ENCODE measurements around the gene IL18R1.

IL18R1 gene

GRCh38 chr2:102392942-102393341, 37.3 kb downstream of the IL18R1 start:
- no peak for DNase-seq

DNA sequence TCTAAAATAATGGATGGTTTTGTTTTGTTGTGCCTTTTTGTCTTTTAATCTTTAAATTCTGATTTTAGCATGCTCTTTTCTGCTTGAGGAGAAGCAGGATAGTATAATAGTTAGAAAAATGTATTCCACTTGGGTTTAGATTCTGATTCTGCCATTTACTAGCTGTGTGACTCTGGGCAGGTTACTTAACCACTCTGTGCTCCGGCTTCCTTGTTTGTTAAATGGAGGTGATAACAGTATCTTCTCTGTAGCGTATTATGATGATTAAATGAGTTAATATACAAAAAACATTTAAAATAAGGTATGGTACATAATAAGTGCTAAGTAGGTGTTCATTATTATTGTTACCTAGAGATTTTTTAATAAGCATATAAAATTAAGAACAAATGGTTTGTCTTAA, 40.4 kb downstream of the IL18R1 start:
- DNase-seq, result no peak

GRCh38 chr2:102397209-102397608, 41.6 kb downstream of the IL18R1 start:
- no peak for DNase-seq

DNA sequence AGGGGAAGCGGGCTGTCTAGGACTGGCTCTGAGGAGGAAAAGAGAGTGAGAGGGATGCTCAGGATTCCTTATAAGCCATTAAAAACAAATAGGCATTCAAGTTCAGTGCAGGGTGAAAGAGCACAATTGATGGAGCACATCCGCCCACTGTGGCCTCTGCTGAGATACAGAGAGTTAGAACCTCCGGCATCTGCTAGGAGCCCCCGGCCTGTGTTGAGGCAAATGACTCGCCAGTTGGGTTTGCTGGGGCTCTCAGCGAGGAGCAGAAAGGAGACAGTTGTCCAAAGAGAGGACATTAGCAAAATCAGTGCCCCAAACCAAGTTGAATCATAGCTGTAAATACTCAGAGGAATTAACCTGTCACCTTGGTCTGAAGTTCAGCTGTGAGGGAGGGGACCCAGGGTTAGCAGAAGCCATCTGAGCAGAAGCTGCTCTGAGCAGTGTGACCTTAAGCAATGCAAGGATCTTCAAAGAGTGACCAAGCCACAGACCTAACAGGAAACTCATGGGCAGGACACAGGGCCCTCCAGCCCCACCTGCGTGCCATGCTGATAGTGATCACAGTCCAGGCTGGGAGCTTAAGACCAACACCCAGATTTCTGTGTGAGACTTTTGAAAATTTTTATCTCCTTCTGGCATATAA, 44.0 kb downstream of the IL18R1 start:
- no peak for DNase-seq

DNA sequence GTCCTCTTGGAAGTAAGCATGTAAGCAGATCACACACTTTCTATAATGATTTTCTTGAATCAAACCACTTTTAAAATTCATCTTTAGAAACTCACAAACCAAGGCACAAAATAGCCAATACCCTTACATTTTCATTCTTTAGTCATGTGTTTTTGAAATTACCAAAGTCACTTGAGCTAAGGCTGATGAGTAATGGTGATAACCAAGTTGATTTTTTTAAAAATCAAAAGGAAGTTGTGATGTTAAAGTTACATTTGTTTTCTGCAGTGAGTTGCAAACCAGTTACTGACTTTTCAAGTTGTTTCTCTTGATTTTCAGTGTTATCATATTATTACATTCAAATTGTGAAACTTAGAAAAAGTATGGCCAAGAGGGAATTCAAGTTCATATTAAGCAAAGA, 45.9 kb downstream of the IL18R1 start:
- DNase-seq, result no peak

GRCh38 chr2:102401865-102402264, 46.3 kb downstream of the IL18R1 start:
- DNase-seq, result no peak

- no peak for DNase-seq
Measured at GRCh38 chr2:102410952-102411351, 55.4 kb downstream of the IL18R1 start.

- DNase-seq, result no peak
Measured at GRCh38 chr2:102412199-102412598, 56.6 kb downstream of the IL18R1 start.

GRCh38 chr2:102417946-102418345, 62.4 kb downstream of the IL18R1 start:
- DNase-seq, result peak; percentile 41

- peak; percentile 63 for DNase-seq
Measured at GRCh38 chr2:102418421-102418961, 62.9 kb downstream of the IL18R1 start.

DNA sequence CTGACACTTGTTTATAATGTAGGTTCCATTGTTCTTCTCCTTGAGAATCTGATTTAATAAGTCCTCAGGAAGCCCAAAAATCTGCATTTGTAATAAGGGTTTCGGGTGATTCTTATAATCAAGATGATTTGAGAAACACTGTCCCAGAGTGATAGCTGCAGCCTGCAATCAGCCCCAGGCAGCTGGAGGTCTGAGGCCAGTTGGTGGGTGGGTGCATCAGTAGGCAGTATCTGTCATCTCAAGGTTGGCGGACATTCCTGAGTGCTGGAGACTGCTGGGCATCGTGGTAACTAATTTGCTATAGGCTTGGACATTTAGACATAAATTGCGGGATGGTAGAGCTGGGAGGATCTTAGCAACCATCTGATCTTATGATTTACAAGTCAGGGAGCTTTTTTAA, 64.7 kb downstream of the IL18R1 start:
- DNase-seq, result no peak

DNA sequence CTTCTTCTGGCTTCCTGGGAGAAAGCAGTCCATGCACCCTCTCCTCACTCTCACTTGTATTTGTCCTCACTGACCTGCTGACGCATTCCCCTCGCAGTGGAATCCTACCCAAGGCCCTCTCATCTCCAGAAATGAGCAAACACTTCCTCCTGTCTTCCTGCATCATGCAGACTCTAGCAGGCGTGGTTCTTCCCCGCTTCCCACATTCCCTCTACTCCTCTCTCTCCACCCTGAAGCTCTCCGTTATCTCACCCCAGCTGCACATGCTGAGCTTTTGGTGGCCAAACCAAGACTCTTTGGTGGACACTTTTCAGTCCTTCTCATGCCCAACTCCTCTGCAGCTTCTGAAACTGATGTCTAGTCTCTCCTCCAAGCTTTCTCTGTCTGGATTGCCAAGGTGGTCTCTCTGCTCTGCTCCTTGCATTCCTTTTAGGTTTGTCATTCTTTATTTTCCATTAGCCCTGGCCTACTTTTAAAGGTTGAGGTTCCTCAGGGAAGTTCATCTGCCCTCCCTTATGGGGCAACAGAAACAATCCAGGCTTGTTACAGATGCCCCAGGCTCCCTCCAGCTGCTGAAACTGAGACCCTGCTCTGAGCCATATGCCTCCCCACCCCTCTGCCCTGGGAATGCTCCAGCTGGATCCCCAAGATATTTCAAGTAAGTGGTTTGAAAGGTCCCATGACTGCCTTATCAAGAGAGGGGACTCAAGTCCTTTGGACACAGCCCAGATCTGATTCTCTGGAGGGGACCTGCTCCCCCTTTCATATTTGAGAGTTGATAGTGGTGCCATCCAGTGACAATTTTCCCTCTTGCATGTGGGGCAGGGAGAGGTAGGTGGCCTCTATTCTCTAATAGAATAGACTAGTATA, 66.5 kb downstream of the IL18R1 start:
- no peak for DNase-seq

DNA sequence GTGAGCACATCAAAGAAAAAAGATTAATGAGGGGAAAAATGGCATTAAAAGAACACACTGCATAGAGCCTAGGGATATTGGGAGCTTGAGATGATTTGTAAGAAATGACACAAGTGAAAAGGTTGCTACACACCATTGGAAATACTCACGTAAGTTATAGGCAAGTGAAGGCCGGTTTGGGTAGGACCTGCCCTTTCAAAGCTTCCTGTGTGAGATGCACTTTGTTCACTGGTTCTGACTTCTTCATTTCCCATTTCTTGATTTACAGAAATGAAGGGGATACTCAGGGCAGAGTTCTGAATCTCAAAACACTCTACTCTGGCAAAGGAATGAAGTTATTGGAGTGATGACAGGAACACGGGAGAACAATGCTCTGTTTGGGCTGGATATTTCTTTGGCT, 67.3 kb downstream of the IL18R1 start, which contains the start of gene IL18RAP:
Gene IL18RAP (plus strand): TSS at position 251 of the 400 bp plus-strand sequence. CDS start 118 bp downstream, at position 369.
- DNase-seq, result peak; percentile 10

DNA sequence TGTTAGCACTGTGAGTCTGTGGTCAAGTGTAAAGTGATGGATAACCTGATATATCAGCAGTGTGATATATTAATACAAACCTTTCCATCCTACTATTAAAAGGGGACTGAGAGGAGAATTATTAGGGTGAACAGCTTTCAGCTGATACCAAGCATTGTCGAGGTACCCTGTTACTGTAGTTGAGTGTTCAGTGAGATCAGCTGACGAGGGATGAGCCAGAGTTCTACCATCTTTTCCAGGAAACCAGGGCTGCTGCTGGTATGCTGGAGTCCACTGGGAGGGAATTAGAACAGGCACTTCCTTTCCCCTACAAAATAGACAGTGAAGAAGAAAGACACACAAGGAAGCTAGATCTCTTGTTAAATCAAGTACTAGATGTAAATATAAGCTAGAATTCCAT, 67.8 kb downstream of the IL18R1 start:
- DNase-seq, result no peak

DNA sequence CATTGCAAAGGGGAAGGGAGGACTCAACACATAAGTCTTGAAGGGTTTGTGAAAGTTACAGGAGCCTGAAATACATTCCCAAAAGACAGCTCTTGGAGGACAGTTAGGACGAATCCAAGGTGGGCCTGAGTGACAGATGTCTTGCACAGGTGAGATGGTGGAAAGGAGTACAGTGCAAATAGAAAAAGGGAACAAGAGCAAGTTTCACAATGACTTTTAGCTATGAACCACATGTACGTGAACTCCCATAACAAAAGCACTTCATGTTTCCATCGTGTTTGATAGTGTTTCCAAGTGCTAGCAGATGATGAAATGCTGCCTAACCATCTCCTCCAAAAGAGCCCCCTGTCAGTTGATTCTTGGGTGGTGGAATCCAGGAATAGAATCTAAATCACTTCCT, 69.2 kb downstream of the IL18R1 start:
- DNase-seq, result peak; percentile 14

GRCh38 chr2:102425441-102426132, 70.0 kb downstream of the IL18R1 start:
- no peak for DNase-seq

GRCh38 chr2:102427249-102427648, 71.7 kb downstream of the IL18R1 start:
- DNase-seq, result no peak

- DNase-seq, result no peak
Measured at GRCh38 chr2:102428573-102428972, 73.0 kb downstream of the IL18R1 start.

DNA sequence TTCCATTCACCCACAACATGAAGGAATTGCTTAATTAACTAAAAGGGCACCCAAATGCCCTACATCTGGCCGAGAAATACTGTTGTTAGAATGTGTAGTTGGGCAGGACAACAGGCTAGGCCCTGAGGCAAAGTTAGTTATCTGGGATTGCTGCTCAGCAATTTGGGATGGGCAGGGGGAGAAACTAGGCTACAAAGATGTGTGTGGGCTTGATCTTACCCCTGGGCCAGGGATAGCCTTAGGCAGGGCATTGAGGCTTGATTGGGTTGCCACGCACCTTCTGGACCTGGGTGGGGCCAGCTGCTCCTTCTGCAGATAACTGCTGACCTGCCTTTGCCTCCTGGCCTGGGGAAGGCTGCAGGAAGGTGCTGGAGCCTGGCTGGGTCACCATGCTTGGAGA, 76.8 kb downstream of the IL18R1 start:
- DNase-seq, result no peak

DNA sequence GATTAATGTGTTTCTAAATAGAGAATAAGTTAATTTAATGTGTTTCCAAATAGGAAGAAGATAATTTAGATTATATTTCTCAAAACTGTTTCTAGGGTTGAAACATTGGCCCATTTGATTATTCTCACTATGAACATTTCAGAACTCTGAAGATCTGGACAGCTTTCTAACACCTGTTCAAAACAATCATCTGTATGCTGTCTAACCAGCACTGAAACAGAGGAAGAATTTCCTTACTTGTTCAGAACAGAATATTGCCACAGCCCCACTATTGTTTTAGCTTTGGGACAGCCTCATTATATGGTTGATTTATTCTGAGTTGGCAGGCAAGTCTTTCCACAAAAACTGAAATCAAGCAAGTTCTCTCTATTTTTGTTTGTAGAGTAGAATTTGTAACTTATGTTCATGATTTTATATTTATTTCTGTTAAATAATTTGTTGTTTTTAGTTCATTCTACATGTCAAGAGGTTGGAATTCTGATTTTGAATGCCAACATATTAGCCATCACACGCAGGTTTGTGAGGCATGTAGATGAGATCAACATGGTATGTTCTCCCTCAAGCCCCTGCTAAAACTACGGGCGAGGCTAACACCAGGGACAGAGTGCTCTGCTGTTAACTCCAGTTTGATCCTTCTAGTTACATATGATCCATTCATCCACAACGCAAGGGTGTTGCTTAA, 78.5 kb downstream of the IL18R1 start:
- no peak for DNase-seq

DNA sequence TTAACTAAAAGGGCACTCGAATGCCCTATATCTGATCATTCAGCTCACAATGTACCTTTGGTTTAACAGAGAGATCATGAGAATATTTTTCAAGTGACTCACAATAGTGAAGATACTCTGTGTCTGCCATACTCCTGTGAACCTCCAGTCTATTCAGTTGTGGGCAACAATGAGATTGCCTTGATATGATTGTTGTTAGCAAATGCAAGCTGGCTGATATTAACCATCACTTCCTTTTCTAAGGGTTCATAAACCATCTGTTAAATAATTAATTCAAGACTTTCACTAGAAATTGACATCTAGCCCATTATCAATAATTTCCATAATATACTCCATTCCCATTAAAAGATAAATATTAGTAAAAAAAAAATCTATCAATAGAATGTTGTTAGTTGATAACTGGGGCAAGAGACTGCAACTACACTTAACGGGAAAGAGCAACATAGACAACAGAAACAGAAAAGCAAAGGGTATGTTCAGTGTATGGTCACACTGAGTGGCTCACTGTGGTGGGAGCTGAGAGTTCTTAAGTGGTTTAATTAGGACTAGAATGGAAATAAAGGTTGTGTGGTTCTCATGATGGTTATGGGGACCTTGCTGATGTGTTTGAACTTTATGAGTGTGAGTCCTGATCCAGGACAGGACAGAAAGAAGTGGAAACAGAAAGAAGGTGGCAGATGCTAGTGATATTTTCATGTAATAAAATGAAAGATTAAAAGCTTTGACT, 79.2 kb downstream of the IL18R1 start:
- no peak for DNase-seq

- DNase-seq, result no peak
Measured at GRCh38 chr2:102435741-102436140, 80.1 kb downstream of the IL18R1 start.
